DMS 273 (cell line): Measurements from ENCODE around the gene PCDHA13.
"Not testable (repeated sequence)": the region's sequence is repeated elsewhere in the genome, so short reads cannot be mapped to it uniquely, and the experiment has no call there.

Experiments
- DNase-seq: peaks from one replicate; lab custom pipeline; 2025; ENCODE audit not compliant: unreplicated experiment; lab: John Stamatoyannopoulos, UW

PCDHA13 gene

GRCh38 chr5:140881889-140882590 lies at the start of gene PCDHA13:
Gene PCDHA13, plus strand, starts transcription at chr5:140882124. Its CDS starts 145 bp downstream, at chr5:140882269.
- peak; percentile 76 for DNase-seq

GRCh38 chr5:140833993-140834392 lies 47.9 kb upstream of the PCDHA13 start, which contains the start of gene PCDHA7:
Gene PCDHA7, plus strand, starts transcription at chr5:140834269. Its CDS starts 115 bp downstream, at chr5:140834384.
- no peak for DNase-seq

- DNase-seq = not testable (repeated sequence)
These were observed 47.4 kb upstream of the PCDHA13 start for GRCh38 chr5:140834439-140835008.

GRCh38 chr5:140835622-140836510 lies 46.1 kb upstream of the PCDHA13 start:
- DNase-seq = no peak

GRCh38 chr5:140840978-140841962 lies 40.7 kb upstream of the PCDHA13 start, which contains the start of gene PCDHA8:
Gene PCDHA8, plus strand, starts transcription at chr5:140841187. Its CDS starts 135 bp downstream, at chr5:140841322.
- DNase-seq = peak; percentile 20

- DNase-seq = no peak
These were observed 38.9 kb upstream of the PCDHA13 start for GRCh38 chr5:140842798-140843733.

- DNase-seq = not testable (repeated sequence)
These were observed 33.5 kb upstream of the PCDHA13 start, which contains the start of gene PCDHA9 for GRCh38 chr5:140848139-140849102. Gene PCDHA9, plus strand, starts transcription at chr5:140848382. Its CDS starts 114 bp downstream, at chr5:140848496.

- DNase-seq = not testable (repeated sequence)
These were observed 31.9 kb upstream of the PCDHA13 start for GRCh38 chr5:140849831-140850634.

- peak; percentile 26 for DNase-seq
These were observed 25.9 kb upstream of the PCDHA13 start, which contains the start of gene PCDHA10 for GRCh38 chr5:140855772-140856674. Gene PCDHA10, plus strand, starts transcription at chr5:140855897. Its CDS starts 152 bp downstream, at chr5:140856049.

GRCh38 chr5:140857177-140857986 lies 24.5 kb upstream of the PCDHA13 start:
- no peak for DNase-seq

GRCh38 chr5:140857987-140858240 lies 24.0 kb upstream of the PCDHA13 start:
- DNase-seq = no peak

- DNase-seq = no peak
These were observed 19.3 kb upstream of the PCDHA13 start for GRCh38 chr5:140862441-140863295.

GRCh38 chr5:140868721-140869554 lies 13.0 kb upstream of the PCDHA13 start, which contains the start of gene PCDHA11:
Gene PCDHA11, plus strand, starts transcription at chr5:140868957. Its CDS starts 147 bp downstream, at chr5:140869104.
- DNase-seq = peak; percentile 83

GRCh38 chr5:140869555-140869886 lies 12.4 kb upstream of the PCDHA13 start:
- DNase-seq = no peak
